Measurements from ENCODE around the gene AKT3.

AKT3 gene

GRCh38 chr1:243443557-243443956 is 406.5 kb downstream of the AKT3 start:
- TF ChIP-seq FOXP2 (optimal IDR thresholded peaks at IDR 0.05; ENCODE audit: borderline replicate concordance, extremely low read depth, extremely low read length, insufficient read depth): no peak
- no peak for TF ChIP-seq POLR2AphosphoS5 (IDR thresholded peaks at IDR 0.05; ENCODE audit: low read depth, low read length)
- TF ChIP-seq TAF1 (IDR thresholded peaks at IDR 0.05; ENCODE audit: borderline replicate concordance, insufficient read depth, low read length): no peak
- TF ChIP-seq, protein P1, sequence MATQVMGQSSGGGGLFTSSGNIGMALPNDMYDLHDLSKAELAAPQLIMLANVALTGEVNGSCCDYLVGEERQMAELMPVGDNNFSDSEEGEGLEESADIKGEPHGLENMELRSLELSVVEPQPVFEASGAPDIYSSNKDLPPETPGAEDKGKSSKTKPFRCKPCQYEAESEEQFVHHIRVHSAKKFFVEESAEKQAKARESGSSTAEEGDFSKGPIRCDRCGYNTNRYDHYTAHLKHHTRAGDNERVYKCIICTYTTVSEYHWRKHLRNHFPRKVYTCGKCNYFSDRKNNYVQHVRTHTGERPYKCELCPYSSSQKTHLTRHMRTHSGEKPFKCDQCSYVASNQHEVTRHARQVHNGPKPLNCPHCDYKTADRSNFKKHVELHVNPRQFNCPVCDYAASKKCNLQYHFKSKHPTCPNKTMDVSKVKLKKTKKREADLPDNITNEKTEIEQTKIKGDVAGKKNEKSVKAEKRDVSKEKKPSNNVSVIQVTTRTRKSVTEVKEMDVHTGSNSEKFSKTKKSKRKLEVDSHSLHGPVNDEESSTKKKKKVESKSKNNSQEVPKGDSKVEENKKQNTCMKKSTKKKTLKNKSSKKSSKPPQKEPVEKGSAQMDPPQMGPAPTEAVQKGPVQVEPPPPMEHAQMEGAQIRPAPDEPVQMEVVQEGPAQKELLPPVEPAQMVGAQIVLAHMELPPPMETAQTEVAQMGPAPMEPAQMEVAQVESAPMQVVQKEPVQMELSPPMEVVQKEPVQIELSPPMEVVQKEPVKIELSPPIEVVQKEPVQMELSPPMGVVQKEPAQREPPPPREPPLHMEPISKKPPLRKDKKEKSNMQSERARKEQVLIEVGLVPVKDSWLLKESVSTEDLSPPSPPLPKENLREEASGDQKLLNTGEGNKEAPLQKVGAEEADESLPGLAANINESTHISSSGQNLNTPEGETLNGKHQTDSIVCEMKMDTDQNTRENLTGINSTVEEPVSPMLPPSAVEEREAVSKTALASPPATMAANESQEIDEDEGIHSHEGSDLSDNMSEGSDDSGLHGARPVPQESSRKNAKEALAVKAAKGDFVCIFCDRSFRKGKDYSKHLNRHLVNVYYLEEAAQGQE (IDR thresholded peaks at IDR 0.05; ENCODE audit: insufficient read depth in 1 of 2, low read depth in 2 of 2, low read length in 2 of 2): no peak
- TF ChIP-seq SIN3A (IDR thresholded peaks at IDR 0.05; ENCODE audit: borderline replicate concordance, insufficient read depth, low read length): no peak

GRCh38 chr1:243441601-243442000 is 408.4 kb downstream of the AKT3 start:
- TF ChIP-seq FOXP2 (optimal IDR thresholded peaks at IDR 0.05; ENCODE audit: borderline replicate concordance, extremely low read depth, extremely low read length, insufficient read depth): no peak

DNA sequence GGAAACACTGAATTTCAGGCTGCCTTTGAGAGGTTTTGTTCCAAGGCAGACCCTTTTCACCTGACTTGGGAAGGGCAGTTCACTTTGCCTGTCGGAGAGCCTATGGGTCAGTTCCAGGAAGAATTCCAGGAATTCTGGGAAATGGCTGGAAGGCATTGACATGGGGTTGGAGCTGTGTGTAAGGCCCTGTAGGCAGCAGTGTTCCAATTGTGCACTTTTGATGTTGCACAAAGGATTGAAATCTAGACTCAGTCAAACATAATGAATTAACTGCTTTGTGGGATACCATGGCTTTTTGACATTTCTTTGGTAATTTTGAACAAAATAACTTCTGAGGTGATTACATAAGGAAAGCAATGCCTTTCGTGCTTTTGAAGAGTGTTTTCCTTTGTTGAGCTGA is 409.6 kb downstream of the AKT3 start:
- TF ChIP-seq SIN3A (IDR thresholded peaks at IDR 0.05; ENCODE audit: borderline replicate concordance, insufficient read depth, low read length): no peak

DNA sequence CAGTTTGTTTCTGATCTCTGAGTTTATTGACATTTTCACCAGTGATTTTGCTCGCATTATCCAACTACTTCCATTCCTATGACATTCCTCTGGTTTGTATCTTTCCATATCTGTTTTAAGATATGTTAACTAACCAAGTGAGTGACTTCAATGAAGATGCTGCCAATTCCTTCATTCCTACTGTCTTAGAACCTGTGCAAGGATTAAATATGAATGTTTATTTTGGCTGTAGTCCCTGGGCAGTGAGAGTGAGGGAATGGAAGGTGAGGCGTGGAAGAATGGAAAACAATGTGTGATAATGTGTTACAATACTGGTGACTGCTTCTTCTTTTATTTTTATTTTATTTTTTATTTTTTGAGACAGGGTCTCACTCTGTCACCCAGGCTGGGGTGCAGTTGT is 411.2 kb downstream of the AKT3 start:
- no peak for TF ChIP-seq FOXP2 (optimal IDR thresholded peaks at IDR 0.05; ENCODE audit: borderline replicate concordance, extremely low read depth, extremely low read length, insufficient read depth)
- TF ChIP-seq POLR2AphosphoS5 (IDR thresholded peaks at IDR 0.05; ENCODE audit: low read depth, low read length): no peak
- TF ChIP-seq, protein P1 (IDR thresholded peaks at IDR 0.05; ENCODE audit: insufficient read depth in 1 of 2, low read depth in 2 of 2, low read length in 2 of 2): no peak
- TF ChIP-seq TAF1 (IDR thresholded peaks at IDR 0.05; ENCODE audit: borderline replicate concordance, insufficient read depth, low read length): no peak
- no peak for TF ChIP-seq SIN3A (IDR thresholded peaks at IDR 0.05; ENCODE audit: borderline replicate concordance, insufficient read depth, low read length)
